Ovary (tissue), 9 donors: ENCODE results near the gene RABGAP1L. TPM values are rescaled to one million over a fixed set of nuclear protein-coding genes. Genes with fewer than 3 reads are reported as not detected.
"Not testable (repeated sequence)": the region's sequence is repeated elsewhere in the genome, so short reads cannot be mapped to it uniquely, and the experiment has no call there.

Source experiments
- DNase-seq, 5 donors: peaks; one replicate each; pipeline ENCODE4 v3.0.0-alpha.2; 2019 to 2020
- H3K27ac ChIP-seq, 2 donors: fragments of 200-600 bp; one replicate each; pipeline versions ENCODE4 v1.5.1 to v1.8.0; 2019 to 2022
- H3K27me3 ChIP-seq: fragments of 200-600 bp; one replicate; pipeline ENCODE4 v1.8.0; 2022
- H3K36me3 ChIP-seq: fragments of 200-600 bp; sonication (generic); one replicate; pipeline ENCODE4 v1.5.1; 2019
- H3K4me1 ChIP-seq: one replicate; pipeline ENCODE4 v1.8.1; 2013; ENCODE audit warnings: mild to moderate bottlenecking, moderate library complexity; ENCODE audit not compliant: insufficient read depth
- H3K4me3 ChIP-seq: fragments of 200-600 bp; sonication (generic); one replicate; pipeline ENCODE4 v1.5.1; 2017
- H3K9me3 ChIP-seq, 2 donors: fragments of 200-600 bp in 1 of 2; sonication (generic) in 1 of 2; one replicate each; pipeline versions ENCODE4 v1.5.1 to v1.8.1; 2013 to 2019; ENCODE audit warnings: mild to moderate bottlenecking in 1 of 2, moderate library complexity in 1 of 2
- EP300 ChIP-seq: sonication (generic); formaldehyde crosslinking; IDR thresholded peaks from one replicate; pipeline ENCODE4 v1.6.1; 2017; ENCODE audit warnings: antibody characterized with exemption
- POLR2A ChIP-seq: fragments of 450-650 bp; IDR thresholded peaks from one replicate; pipeline ENCODE4 v1.6.1; 2017; ENCODE audit warnings: antibody characterized with exemption, mild to moderate bottlenecking, moderate library complexity
- WGBS, 3 donors: extraction: QIAGEN DNeasy Blood & Tissue Kit in 1 of 3; methylation state at CpG; one replicate each; pipeline versions ENCODE4 v1.1.5 to v1.1.7; 2013 to 2017; 5-methylcytosine and 5-hydroxymethylcytosine counted together
- intact Hi-C, 4 donors: fragments of 100-400 bp; cut with DNase I; formaldehyde crosslinking; loops; one replicate each; pipeline versions ENCODE4 v1.11.0 to v1.15.1; 2022 to 2023
- polyA plus RNA-seq, 2 donors: library from polyadenylated mRNA; stranded (reverse); fragments of 200-250 nt in 1 of 2; fragments of 350-450 nt in 1 of 2; fragmentation: Illumina TruSeq in 1 of 2; extraction: RNeasy Lipid Tissue Mini Kit (QIAGEN cat#74804) in 1 of 2; gene quantifications; one replicate each; pipeline ENCODE4 v1.2.3, GENCODE V29; 2013 to 2014
- total RNA-seq, 7 donors: library from RNA; depleted of rRNA in 2 of 7; stranded (reverse); fragments of >200 nt in 2 of 7; fragmentation: NEBNext Ultra II Directional in 3 of 7; extraction: Animal tissue kit (Norgen Biotek cat#: 25700) in 3 of 7; gene quantifications; one replicate each; pipeline versions ENCODE4 v1.1.0 to v1.2.4, GENCODE V29; 2016 to 2023
- TF ChIP-seq, protein P1 (sequence below), 3 donors: fragments of 450-650 bp in 2 of 3; fragments of 200-600 bp in 1 of 3; IDR thresholded peaks; one replicate each; pipeline versions ENCODE4 v1.5.1 to v1.8.0; 2016 to 2022; ENCODE audit warnings: antibody characterized with exemption in 3 of 3, mild to moderate bottlenecking in 1 of 3
- donor health status: DM: no; HTN: no; CAD: no; lungs with moderate emphysema.
- donor health status: DM: no; HTN: no; CAD: no.
- donor health status: Bipolar disorder and iron deficiency.
- donor health status: DM: yes; HTN: yes; CAD: no.
- donor health status: DM: no; HTN: no; CAD: no.
- donor health status: DM: yes; HTN: yes; CAD: no.

The RABGAP1L gene
- total and polyA plus RNA-seq, 9 donors, result 17.1 to 56.5 (median 43.6) TPM

GRCh38 chr1:174519844-174520243, 360.5 kb downstream of the RABGAP1L start:
- Histone ChIP-seq H3K36me3 (no peaks in the 10 kb centered on the region), H3K9me3 (no peaks in the 10 kb centered on the region), H3K4me3 (no peak overlapping the region), H3K4me1 (no peaks in the 10 kb centered on the region), H3K27me3 (no peaks in the 10 kb centered on the region), H3K27ac (no peak overlapping the region)
- TF ChIP-seq, protein P1, sequence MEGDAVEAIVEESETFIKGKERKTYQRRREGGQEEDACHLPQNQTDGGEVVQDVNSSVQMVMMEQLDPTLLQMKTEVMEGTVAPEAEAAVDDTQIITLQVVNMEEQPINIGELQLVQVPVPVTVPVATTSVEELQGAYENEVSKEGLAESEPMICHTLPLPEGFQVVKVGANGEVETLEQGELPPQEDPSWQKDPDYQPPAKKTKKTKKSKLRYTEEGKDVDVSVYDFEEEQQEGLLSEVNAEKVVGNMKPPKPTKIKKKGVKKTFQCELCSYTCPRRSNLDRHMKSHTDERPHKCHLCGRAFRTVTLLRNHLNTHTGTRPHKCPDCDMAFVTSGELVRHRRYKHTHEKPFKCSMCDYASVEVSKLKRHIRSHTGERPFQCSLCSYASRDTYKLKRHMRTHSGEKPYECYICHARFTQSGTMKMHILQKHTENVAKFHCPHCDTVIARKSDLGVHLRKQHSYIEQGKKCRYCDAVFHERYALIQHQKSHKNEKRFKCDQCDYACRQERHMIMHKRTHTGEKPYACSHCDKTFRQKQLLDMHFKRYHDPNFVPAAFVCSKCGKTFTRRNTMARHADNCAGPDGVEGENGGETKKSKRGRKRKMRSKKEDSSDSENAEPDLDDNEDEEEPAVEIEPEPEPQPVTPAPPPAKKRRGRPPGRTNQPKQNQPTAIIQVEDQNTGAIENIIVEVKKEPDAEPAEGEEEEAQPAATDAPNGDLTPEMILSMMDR (IDR thresholded peaks at IDR 0.05), result no peak
- TF ChIP-seq POLR2A (no peak), EP300 (no peak)
- 10 to 26% (median 16%) methylated on average over 2 of the region's 2 CpGs for WGBS, 3 donors
- intact Hi-C loops, result no loop called here
- no peak for DNase-seq

GRCh38 chr1:174531751-174532150, 372.4 kb downstream of the RABGAP1L start:
- no peak for DNase-seq
- no peaks in the 10 kb centered on the region for H3K27me3 ChIP-seq
- H3K27ac ChIP-seq, result no peak overlapping the region
- intact Hi-C loops, result loop anchor here in 1 of 4 donors (2.0 kb wide), 1 partner anchor 41 kb away; no protein-coding TSS in a partner anchor
- TF ChIP-seq, protein P1 (IDR thresholded peaks at IDR 0.05), result no peak
- TF ChIP-seq EP300, result no peak
- no peak for TF ChIP-seq POLR2A
- H3K9me3 ChIP-seq, result peaks cover 0 to 3% of the 10 kb centered on the region in 2 donors
- H3K4me3 ChIP-seq, result no peak overlapping the region
- no peaks in the 10 kb centered on the region for H3K4me1 ChIP-seq
- H3K36me3 ChIP-seq, result no peaks in the 10 kb centered on the region
- 97 to 100% (median 98%) methylated on average over 1 of the region's 1 CpG for WGBS, 3 donors

GRCh38 chr1:174534789-174535188, 375.5 kb downstream of the RABGAP1L start:
- Histone ChIP-seq H3K9me3 (peaks cover 0 to 3% of the 10 kb centered on the region in 2 donors), H3K27ac (no peak overlapping the region), H3K4me3 (no peak overlapping the region), H3K27me3 (no peaks in the 10 kb centered on the region), H3K36me3 (no peaks in the 10 kb centered on the region), H3K4me1 (no peaks in the 10 kb centered on the region)
- TF ChIP-seq, protein P1 (IDR thresholded peaks at IDR 0.05), result no peak
- TF ChIP-seq POLR2A, result no peak
- TF ChIP-seq EP300, result no peak
- intact Hi-C loops, result no loop called here
- DNase-seq, result no peak

GRCh38 chr1:174535207-174535606, 375.9 kb downstream of the RABGAP1L start:
- H3K9me3 ChIP-seq, result peaks cover 0 to 3% of the 10 kb centered on the region in 2 donors
- no peaks in the 10 kb centered on the region for H3K27me3 ChIP-seq
- no peaks in the 10 kb centered on the region for H3K4me1 ChIP-seq
- TF ChIP-seq POLR2A, result no peak
- TF ChIP-seq, protein P1 (IDR thresholded peaks at IDR 0.05), result no peak
- no peak for TF ChIP-seq EP300
- H3K4me3 ChIP-seq, result no peak overlapping the region
- intact Hi-C loops, result no loop called here
- H3K36me3 ChIP-seq, result no peaks in the 10 kb centered on the region
- H3K27ac ChIP-seq, result no peak overlapping the region
- 63 to 74% (median 74%) methylated on average over 2 of the region's 2 CpGs for WGBS, 3 donors
- DNase-seq, result no peak

DNA sequence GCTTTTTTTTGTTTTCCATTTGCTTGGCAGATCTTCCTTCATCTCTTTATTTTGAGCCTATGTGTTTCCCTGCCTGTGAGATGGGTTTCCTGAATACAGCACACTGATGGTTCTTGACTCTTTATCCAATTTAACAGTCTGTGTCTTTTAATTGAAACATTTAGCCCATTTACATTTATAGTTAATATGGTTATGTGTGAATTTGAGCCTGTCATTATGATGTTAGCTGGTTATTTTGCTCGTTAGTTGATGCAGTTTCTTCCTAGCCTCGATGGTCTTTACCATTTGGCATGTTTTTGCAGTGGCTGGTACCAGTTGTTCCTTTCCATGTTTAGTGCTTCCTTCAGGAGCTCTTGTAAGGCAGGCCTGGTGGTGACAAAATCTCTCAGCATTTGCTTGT, 384.1 kb downstream of the RABGAP1L start:
- DNase-seq, H3K36me3 ChIP-seq, intact Hi-C loops, H3K27ac ChIP-seq, H3K9me3 ChIP-seq, H3K27me3 ChIP-seq, H3K4me1 ChIP-seq, H3K4me3 ChIP-seq: not testable (repeated sequence)
- WGBS, 3 donors, result 86 to 95% (median 93%) methylated on average over 2 of the region's 2 CpGs
